Mesenchymal stem cell (in vitro differentiated cells and primary cell): ENCODE data around the gene ADAM33.

ENCODE experiments used
- DNase-seq: peaks from one replicate; pipeline ENCODE4 v3.0.0-alpha.2; 2013
- H2AFZ ChIP-seq: one replicate; pipeline ENCODE4 v1.6.1; 2013; ENCODE audit warnings: low read depth, mild to moderate bottlenecking, control low read depth, inconsistent platforms, low read length, moderate library complexity
- H2AK5ac ChIP-seq: 2 replicates; pipeline ENCODE4 v1.6.1; 2013; ENCODE audit warnings: low read length, moderate library complexity, mild to moderate bottlenecking, inconsistent platforms; ENCODE audit not compliant: severe bottlenecking
- H2BK120ac ChIP-seq: one replicate; pipeline ENCODE4 v1.6.1; 2013; ENCODE audit warnings: low read depth, mild to moderate bottlenecking, inconsistent platforms, low read length, moderate library complexity
- H2BK12ac ChIP-seq, 2 experiments: one replicate each; pipeline ENCODE4 v1.6.1; 2013; ENCODE audit warnings: inconsistent platforms in 2 of 2, low read length in 2 of 2, mild to moderate bottlenecking in 2 of 2, moderate library complexity in 2 of 2, control low read depth in 1 of 2
- H2BK15ac ChIP-seq: one replicate; pipeline ENCODE4 v1.6.1; 2013; ENCODE audit warnings: mild to moderate bottlenecking, low read depth, inconsistent platforms; ENCODE audit not compliant: poor library complexity, severe bottlenecking
- H2BK5ac ChIP-seq: 2 replicates; pipeline ENCODE4 v1.6.1; 2013; ENCODE audit warnings: low read depth, mild to moderate bottlenecking, low read length, control low read depth, inconsistent platforms; ENCODE audit not compliant: poor library complexity, severe bottlenecking
- H3K14ac ChIP-seq, 2 experiments: one replicate each; pipeline ENCODE4 v1.6.1; 2013; ENCODE audit warnings: inconsistent platforms in 2 of 2, low read length in 2 of 2, control low read depth in 1 of 2, mild to moderate bottlenecking in 1 of 2, moderate library complexity in 1 of 2
- H3K18ac ChIP-seq, 2 experiments: one replicate each; pipeline ENCODE4 v1.6.1; 2013; ENCODE audit warnings: inconsistent platforms in 2 of 2, low read length in 2 of 2, control low read depth in 1 of 2, low read depth in 1 of 2, mild to moderate bottlenecking in 1 of 2
- H3K23ac ChIP-seq, 2 experiments: one replicate each; pipeline ENCODE4 v1.6.1; 2013; ENCODE audit warnings: inconsistent platforms in 2 of 2, low read length in 2 of 2, mild to moderate bottlenecking in 2 of 2, moderate library complexity in 2 of 2, control low read depth in 1 of 2
- H3K27ac ChIP-seq: 2 replicates; pipeline ENCODE4 v1.5.1; 2013; ENCODE audit warnings: mild to moderate bottlenecking, moderate library complexity, low read length, control low read depth, inconsistent platforms; ENCODE audit not compliant: poor library complexity, severe bottlenecking
- H3K27me3 ChIP-seq, 2 experiments: 2 replicates each; pipeline versions ENCODE4 v1.6.1 to v1.7.0; 2013; ENCODE audit warnings: low read length in 2 of 2, mild to moderate bottlenecking in 2 of 2, moderate library complexity in 2 of 2, control low read depth in 1 of 2, inconsistent platforms in 1 of 2; ENCODE audit not compliant: control insufficient read depth in 1 of 2, insufficient read depth in 1 of 2
- H3K36me3 ChIP-seq, 2 experiments: 2 replicates each; pipeline versions ENCODE4 v1.6.1 to v1.7.0; 2013; ENCODE audit warnings: low read length in 2 of 2, control low read depth in 1 of 2, inconsistent platforms in 1 of 2, low read depth in 1 of 2, mild to moderate bottlenecking in 1 of 2; ENCODE audit not compliant: insufficient read depth in 2 of 2, control insufficient read depth in 1 of 2
- H3K4ac ChIP-seq, 2 experiments: one replicate each; pipeline ENCODE4 v1.6.1; 2013; ENCODE audit warnings: inconsistent platforms in 2 of 2, low read length in 2 of 2, mild to moderate bottlenecking in 2 of 2, moderate library complexity in 2 of 2, control low read depth in 1 of 2, low read depth in 1 of 2
- H3K4me1 ChIP-seq: 2 replicates; pipeline ENCODE4 v1.6.1; 2013; ENCODE audit warnings: low read depth, low read length, control low read depth; ENCODE audit not compliant: control insufficient read depth, insufficient read depth
- H3K4me2 ChIP-seq: 2 replicates; pipeline ENCODE4 v1.6.1; 2013; ENCODE audit warnings: low read length, mild to moderate bottlenecking, inconsistent platforms; ENCODE audit not compliant: poor library complexity, severe bottlenecking
- H3K4me3 ChIP-seq, 2 experiments: 2 replicates each; pipeline versions ENCODE4 v1.5.1 to v1.7.0; 2013; ENCODE audit warnings: low read length in 2 of 2, mild to moderate bottlenecking in 2 of 2, control low read depth in 1 of 2, low read depth in 1 of 2; ENCODE audit not compliant: insufficient read depth in 1 of 2
- H3K79me1 ChIP-seq: replicated peaks from 2 replicates; pipeline ENCODE4 v1.6.1; 2013; ENCODE audit warnings: mild to moderate bottlenecking, control low read depth, low read length, inconsistent platforms; ENCODE audit not compliant: poor library complexity, severe bottlenecking
- H3K9ac ChIP-seq: 2 replicates; pipeline ENCODE4 v1.7.0; 2013; ENCODE audit warnings: mild to moderate bottlenecking, low read length, moderate library complexity
- H3K9me3 ChIP-seq: 2 replicates; pipeline ENCODE4 v1.7.0; 2013; ENCODE audit warnings: mild to moderate bottlenecking, low read length; ENCODE audit not compliant: control insufficient read depth
- H4K8ac ChIP-seq: one replicate; pipeline ENCODE4 v1.6.1; 2013; ENCODE audit warnings: inconsistent platforms, mild to moderate bottlenecking, low read length, moderate library complexity
- H4K91ac ChIP-seq: one replicate; pipeline ENCODE4 v1.6.1; 2013; ENCODE audit warnings: mild to moderate bottlenecking, low read length, inconsistent platforms
- WGBS: methylation state at CpG from one replicate; pipeline ENCODE4 v1.1.7; 2013; ENCODE audit warnings: mixed read lengths; 5-methylcytosine and 5-hydroxymethylcytosine counted together

The ADAM33 gene

GRCh38 chr20:3691306-3691705 lies 9.5 kb upstream of the ADAM33 start:
- no peak overlapping the region for H3K23ac ChIP-seq
- no peak overlapping the region for H2BK15ac ChIP-seq
- no peak for DNase-seq
- H2BK5ac ChIP-seq, result no peak overlapping the region
- peaks cover 0 to 2% of the 10 kb centered on the region in 2 experiments for H3K27me3 ChIP-seq
- no peak overlapping the region for H3K14ac ChIP-seq
- no peak overlapping the region for H4K91ac ChIP-seq
- peak overlapping the region in 1 of 2 experiments; percentile 8 for H3K4me3 ChIP-seq
- H2AFZ ChIP-seq, result no peak overlapping the region
- H3K79me1 ChIP-seq, result no peaks in the 10 kb centered on the region
- WGBS, result 93% methylated on average over 16 of the region's 16 CpGs
- no peak overlapping the region for H2BK120ac ChIP-seq
- H3K27ac ChIP-seq, result no peak overlapping the region
- peaks cover 2% of the 10 kb centered on the region for H3K9me3 ChIP-seq
- H3K36me3 ChIP-seq, result no peaks in the 10 kb centered on the region
- H3K9ac ChIP-seq, result no peak overlapping the region
- H3K4me1 ChIP-seq, result peaks cover 9% of the 10 kb centered on the region
- no peak overlapping the region for H2BK12ac ChIP-seq
- no peak overlapping the region for H3K4me2 ChIP-seq
- H2AK5ac ChIP-seq, result no peak overlapping the region
- no peak overlapping the region for H4K8ac ChIP-seq
- no peak overlapping the region for H3K18ac ChIP-seq
- no peak overlapping the region for H3K4ac ChIP-seq

GRCh38 chr20:3690413-3690812 lies 8.6 kb upstream of the ADAM33 start:
- Histone ChIP-seq H3K4me3 (no peak overlapping the region), H3K36me3 (no peaks in the 10 kb centered on the region), H2BK120ac (no peak overlapping the region), H3K79me1 (no peaks in the 10 kb centered on the region), H3K14ac (no peak overlapping the region), H4K8ac (no peak overlapping the region), H3K9me3 (no peaks in the 10 kb centered on the region), H2AFZ (no peak overlapping the region), H3K4me1 (peaks cover 9% of the 10 kb centered on the region), H3K27ac (no peak overlapping the region), H3K18ac (no peak overlapping the region), H3K27me3 (peaks cover 0 to 2% of the 10 kb centered on the region in 2 experiments), H2BK5ac (no peak overlapping the region), H3K9ac (no peak overlapping the region), H2BK15ac (no peak overlapping the region), H3K23ac (no peak overlapping the region), H3K4me2 (no peak overlapping the region), H2AK5ac (no peak overlapping the region), H2BK12ac (no peak overlapping the region), H3K4ac (no peak overlapping the region), H4K91ac (no peak overlapping the region)
- 94% methylated on average over 1 of the region's 3 CpGs for WGBS
- no peak for DNase-seq

GRCh38 chr20:3689978-3690377 lies 8.2 kb upstream of the ADAM33 start:
- peak overlapping the region in 1 of 2 experiments; percentile 3 for H3K14ac ChIP-seq

GRCh38 chr20:3687655-3688054 lies 5.8 kb upstream of the ADAM33 start:
- H3K27ac ChIP-seq, result no peak overlapping the region
- H3K18ac ChIP-seq, result no peak overlapping the region
- no peak overlapping the region for H2AK5ac ChIP-seq
- H3K4me3 ChIP-seq, result peak overlapping the region in 1 of 2 experiments; percentile 69
- H3K4me2 ChIP-seq, result no peak overlapping the region
- H2AFZ ChIP-seq, result no peak overlapping the region
- H4K91ac ChIP-seq, result no peak overlapping the region
- peaks cover 9% of the 10 kb centered on the region for H3K4me1 ChIP-seq
- peak; percentile 48 for DNase-seq
- no peak overlapping the region for H4K8ac ChIP-seq
- H3K27me3 ChIP-seq, result peaks cover 0 to 2% of the 10 kb centered on the region in 2 experiments
- no peaks in the 10 kb centered on the region for H3K9me3 ChIP-seq
- H2BK15ac ChIP-seq, result no peak overlapping the region
- peak overlapping the region; percentile 74 for H3K9ac ChIP-seq
- H3K4ac ChIP-seq, result no peak overlapping the region
- H2BK5ac ChIP-seq, result no peak overlapping the region
- H3K36me3 ChIP-seq, result no peaks in the 10 kb centered on the region
- no peak overlapping the region for H3K14ac ChIP-seq
- H3K23ac ChIP-seq, result no peak overlapping the region
- whole genome bisulfite sequencing, result 75% methylated on average over 2 of the region's 2 CpGs
- no peaks in the 10 kb centered on the region for H3K79me1 ChIP-seq
- no peak overlapping the region for H2BK12ac ChIP-seq
- H2BK120ac ChIP-seq, result no peak overlapping the region

More at GRCh38 chr20:3689978-3690377, 8.2 kb upstream of the ADAM33 start:
- H3K4me2 ChIP-seq, result no peak overlapping the region
- no peak overlapping the region for H3K27ac ChIP-seq
- H2AK5ac ChIP-seq, result no peak overlapping the region
- no peak overlapping the region for H3K9ac ChIP-seq
- H3K4me1 ChIP-seq, result peaks cover 9% of the 10 kb centered on the region
- no peaks in the 10 kb centered on the region for H3K9me3 ChIP-seq
- no peak overlapping the region for H2BK12ac ChIP-seq
- no peak overlapping the region for H3K18ac ChIP-seq
- no peak overlapping the region for H3K23ac ChIP-seq
- H4K8ac ChIP-seq, result no peak overlapping the region
- no peak overlapping the region for H2BK5ac ChIP-seq
- no peak overlapping the region for H2BK120ac ChIP-seq
- H3K4me3 ChIP-seq, result no peak overlapping the region
- DNase-seq, result no peak
- no peak overlapping the region for H2AFZ ChIP-seq
- no peak overlapping the region for H3K4ac ChIP-seq
- no peak overlapping the region for H4K91ac ChIP-seq
- peaks cover 0 to 2% of the 10 kb centered on the region in 2 experiments for H3K27me3 ChIP-seq
- no peaks in the 10 kb centered on the region for H3K79me1 ChIP-seq
- H2BK15ac ChIP-seq, result no peak overlapping the region
- WGBS, result 75% methylated on average over 5 of the region's 11 CpGs
- H3K36me3 ChIP-seq, result no peaks in the 10 kb centered on the region
